IPS DF 4.7 (cell line): ENCODE measurements around the gene FN3KRP.
"Not testable (repeated sequence)": the region's sequence is repeated elsewhere in the genome, so short reads cannot be mapped to it uniquely, and the experiment has no call there.

Experiments used
- DNase-seq: peaks from one replicate; pipeline ENCODE4 v3.0.0-alpha.2; 2013; ENCODE audit warnings: low spot score; ENCODE audit errors: extremely low read depth

FN3KRP gene

DNA sequence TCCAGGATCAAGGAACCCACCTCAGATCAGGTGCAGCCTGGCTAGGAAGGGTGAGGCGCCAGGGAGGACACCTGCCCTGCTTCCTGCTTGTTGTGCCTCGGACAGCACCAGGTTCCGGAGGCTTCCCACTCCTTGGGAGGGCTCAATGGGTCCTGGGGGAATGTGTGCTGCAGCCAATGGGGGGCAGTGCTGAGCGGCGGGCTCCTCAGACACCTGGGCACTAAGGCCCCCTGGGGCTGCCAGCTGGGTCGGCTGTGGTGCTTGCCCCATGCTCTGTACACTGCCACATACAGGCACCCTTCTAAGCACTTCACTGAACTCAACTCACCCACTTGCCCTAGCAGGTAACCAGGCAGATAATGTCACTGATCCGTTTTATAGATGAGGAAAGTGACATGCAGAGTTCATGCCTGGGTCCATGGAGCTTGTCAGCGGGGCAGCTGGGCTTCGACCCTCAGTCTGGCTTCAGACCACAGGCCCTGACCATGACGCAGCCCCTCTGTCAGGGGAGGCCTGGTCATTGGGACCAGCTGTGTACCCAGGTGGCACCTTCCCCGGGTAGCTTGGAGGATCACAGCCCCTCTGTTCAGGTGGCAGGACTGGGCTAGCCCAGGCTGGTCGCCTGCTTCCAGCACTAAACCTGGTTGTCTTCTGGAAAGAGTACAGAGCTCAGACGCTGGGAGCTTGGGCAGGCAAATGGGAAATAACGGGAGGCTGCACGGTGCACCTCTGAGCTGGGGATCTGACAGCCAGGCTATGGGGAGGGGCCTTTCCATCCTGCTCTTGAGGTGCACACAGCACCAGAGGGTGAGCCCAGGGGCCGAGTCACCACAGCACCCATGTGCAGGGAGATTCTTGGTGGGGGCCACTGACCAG is 27.1 kb downstream of the FN3KRP start:
- no peak for DNase-seq

DNA sequence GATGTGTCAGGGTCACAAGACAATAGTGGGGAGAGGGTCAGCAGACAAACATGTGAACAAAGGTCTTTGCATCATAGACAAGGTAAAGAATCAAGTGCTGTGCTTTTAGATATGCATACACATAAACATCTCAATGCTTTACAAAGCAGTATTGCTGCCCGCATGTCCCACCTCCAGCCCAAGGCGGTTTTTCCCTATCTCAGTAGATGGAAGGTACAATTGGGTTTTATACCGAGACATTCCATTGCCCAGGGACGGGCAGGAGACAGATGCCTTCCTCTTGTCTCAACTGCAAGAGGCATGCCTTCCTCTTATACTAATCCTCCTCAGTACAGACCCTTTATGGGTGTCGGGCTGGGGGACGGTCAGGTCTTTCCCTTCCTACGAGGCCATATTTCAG is 28.2 kb downstream of the FN3KRP start:
- not testable (repeated sequence) for DNase-seq

DNA sequence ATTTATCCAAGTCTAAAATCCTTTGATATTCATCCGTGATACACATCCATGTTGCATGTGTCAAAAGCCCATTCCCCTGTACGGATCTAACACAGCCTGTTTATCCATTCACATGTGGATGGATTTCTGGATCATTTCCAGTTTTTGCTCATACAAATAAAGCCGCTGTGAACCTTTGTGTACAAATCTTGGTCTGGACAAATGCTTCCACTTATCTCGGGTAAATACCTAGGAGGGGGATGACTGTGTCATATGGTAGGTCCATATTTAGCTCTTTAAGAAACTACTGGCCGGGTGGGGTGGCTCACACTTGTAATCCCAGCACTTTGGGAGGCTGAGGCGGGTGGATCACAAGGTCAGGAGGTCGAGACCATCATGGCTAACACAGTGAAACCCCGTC is 29.0 kb downstream of the FN3KRP start:
- DNase-seq = no peak

DNA sequence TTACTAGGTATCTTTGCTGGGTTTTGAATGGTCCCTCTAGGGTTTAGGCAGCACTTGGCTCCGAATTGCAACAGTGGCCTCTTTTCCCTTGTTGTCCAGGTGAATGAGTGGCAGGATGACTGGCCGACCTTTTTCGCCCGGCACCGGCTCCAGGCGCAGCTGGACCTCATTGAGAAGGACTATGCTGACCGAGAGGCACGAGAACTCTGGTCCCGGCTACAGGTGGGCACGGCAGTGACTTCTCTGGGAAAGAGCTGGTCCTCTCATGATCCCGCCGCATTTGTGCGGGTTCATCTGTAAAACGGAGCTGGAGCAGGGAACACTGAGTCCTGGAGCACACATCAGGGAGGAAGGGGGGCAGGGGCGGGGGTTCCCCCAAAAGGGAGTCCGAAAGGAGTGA is 32.2 kb downstream of the FN3KRP start:
- no peak for DNase-seq

GRCh38 chr17:82750241-82750908 is 33.9 kb downstream of the FN3KRP start:
- no peak for DNase-seq

DNA sequence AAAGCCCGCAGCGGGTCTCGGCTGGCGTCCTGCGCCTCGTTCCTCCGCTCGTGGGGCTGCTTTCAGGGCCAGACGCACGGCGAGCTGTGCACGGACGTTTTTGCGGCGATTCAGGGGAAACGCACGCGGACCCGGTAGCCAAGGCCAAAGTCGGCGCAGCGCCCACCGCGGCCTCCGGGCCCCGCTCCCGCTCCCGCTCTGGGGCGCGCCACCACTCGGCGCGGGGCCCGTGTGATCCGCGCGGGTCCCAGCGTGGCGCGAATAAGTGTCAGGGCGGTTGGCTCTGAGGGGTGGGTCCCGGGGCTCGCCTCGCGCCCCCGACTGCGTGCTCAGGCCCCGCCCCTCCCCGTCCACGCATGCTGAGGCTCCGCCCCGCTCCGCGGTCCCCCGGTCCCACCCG is 34.7 kb downstream of the FN3KRP start:
- DNase-seq = no peak

DNA sequence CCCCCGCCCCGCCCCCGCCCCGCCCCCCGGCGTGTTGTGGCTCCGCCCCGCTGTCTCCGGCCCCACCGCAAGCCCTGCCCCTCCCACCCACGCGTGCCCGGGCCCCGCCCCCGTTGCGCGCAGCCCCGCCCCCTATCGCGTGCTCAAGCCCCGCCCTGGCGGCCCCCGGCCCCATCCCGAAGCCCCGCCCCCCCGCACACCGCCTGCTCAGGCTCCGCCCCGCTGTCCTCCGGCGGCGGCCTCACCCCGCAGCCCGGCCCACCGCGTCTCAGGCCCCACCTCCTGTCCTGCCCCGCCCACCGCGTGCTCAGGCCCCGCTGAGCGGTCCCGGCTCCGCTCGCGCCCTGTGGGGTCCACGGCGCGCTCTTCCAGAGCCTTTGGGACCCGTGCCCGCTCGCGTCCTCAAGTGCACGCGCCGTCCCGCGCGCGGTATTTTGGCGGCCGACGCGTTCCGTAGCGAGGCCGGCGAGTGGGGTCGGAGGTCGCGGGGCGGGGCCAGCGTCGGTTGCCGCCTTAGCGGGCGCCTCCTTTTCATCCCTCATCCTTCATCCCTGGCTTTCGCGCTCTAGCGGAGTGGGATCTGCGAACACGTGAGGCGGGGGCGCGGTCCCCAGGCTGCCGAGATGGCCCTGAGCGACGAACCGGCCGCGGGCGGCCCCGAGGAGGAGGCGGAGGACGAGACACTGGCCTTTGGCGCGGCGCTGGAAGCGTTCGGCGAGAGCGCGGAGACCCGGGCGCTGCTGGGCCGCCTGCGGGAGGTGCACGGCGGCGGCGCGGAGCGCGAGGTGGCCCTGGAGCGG is 35.3 kb downstream of the FN3KRP start, which contains the start of gene TBCD:
TSS of gene TBCD (plus strand) at position 495 of the 800 bp plus-strand sequence. CDS start at position 624, 129 bp downstream.
- DNase-seq = no peak

- DNase-seq = no peak
Observed at GRCh38 chr17:82752371-82753200, 36.1 kb downstream of the FN3KRP start.

- no peak for DNase-seq
Observed at GRCh38 chr17:82753201-82753464, 36.6 kb downstream of the FN3KRP start.

DNA sequence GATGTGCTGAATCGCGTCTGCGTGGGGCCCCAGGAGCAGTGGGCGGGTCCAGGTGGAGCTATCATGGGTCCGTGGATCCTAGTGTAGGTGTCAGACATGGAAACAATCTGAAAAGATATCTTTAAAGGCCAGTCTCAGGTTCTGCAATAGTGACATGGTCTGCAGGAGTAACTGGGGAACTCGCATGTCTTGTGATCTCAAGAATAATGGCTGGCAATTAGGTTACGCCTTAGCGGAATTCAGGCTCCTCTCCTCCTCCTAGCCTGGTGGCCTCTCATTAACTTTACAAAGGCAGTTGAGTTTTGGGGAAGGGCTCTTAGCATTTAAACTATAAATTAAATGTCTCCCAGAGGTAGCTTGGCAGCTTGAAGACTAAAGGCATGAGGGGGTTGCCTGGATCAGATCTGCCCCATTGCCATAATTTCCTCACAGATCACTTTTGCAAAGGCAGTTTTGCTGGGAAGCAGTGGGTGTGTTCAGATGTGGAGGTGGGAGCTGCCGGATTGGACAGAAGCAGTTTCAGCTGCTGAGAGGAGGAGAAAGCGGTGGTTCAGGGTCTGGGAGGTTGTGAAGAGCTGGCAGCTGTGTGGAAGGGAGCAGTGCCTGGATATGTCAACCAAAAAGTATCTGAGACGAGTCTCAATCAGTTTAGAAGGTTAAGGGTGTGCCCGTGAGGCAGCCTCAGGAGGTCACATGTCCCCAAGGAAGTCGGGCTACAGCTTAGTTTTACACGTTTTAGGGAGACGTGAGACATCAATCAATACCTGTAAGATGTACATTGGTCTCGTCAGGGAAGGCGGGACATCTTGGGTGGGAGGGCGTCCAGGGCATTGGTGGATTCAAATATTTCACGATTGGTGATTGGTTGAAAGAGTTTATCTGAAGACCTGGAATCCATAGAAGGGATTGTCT is 38.0 kb downstream of the FN3KRP start:
- no peak for DNase-seq

GRCh38 chr17:82756166-82756565 is 39.7 kb downstream of the FN3KRP start:
- DNase-seq = no peak

DNA sequence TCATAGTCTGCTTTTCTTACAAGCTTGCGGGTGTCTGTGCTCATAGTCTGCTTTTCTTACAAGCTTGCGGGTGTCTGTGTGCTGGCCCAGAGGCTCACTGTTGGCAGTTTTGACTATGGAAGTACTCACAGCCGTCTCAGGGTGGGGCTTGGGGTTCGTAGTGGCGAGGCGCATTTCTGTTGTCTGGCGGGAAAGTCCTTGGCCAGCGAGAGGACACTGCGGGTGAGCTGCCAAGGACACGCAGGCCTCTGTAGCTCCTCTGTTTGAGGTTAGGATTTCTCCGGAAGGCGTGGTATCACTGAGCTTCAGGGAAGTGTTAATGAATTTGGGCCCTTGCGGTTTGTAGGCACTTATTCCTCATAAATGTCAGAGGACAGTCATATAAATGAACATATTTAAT is 48.9 kb downstream of the FN3KRP start:
- no peak for DNase-seq

DNA sequence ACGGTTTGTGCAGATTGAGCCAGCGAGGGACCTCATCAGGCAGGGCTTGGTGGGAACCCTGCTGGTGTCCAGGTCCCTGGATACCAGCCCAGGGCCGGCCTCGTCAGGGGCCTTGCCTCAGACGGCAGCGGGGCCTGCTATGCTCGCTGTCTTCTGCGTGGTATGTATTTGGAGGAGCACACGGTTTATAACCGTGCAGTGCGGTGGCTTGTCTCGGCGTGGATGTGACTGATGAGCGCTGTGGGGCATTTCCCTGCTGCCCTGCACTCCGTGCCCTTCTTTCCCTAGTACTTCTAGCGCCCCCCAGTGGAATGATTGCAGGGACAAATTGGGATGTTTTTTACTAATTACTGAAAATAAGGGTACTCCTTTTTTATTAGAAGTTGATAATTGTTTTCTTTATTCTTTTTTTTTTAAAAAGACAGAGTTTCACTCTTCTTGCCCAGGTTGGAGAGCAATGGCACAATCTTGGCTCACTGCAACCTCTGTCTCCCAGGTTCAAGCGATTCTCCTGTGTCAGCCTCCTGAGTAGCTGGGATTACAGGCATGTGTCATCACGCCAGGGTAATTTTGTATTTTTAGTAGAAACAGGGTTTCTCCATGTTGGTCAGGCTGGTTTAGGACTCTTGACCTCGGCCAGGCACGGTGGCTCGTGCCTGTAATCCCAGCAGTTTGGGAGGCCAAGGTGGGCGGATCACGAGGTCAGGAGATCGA is 50.7 kb downstream of the FN3KRP start:
- DNase-seq = no peak

- no peak for DNase-seq
Observed at GRCh38 chr17:82769041-82769440, 52.5 kb downstream of the FN3KRP start.

DNA sequence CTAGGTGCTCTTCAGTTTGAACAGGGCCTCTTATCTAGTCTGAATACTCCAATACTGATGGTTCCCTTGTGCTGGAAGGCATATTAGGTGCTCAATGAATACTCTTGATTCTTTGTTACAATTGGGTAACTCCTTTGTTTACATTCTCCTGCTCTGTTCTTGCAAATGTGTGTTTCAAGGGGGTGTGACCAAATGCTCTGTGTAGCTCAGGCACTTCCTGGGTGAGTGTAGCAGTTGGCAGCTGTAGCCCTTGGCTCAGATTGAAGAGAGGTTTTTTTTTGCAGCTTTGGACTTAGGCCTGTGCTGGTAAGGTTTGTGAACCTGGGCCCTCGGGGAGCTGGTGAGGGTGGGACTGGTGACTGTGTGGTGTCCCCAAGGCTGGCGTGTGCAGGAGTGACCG is 55.5 kb downstream of the FN3KRP start:
- no peak for DNase-seq

- DNase-seq = not testable (repeated sequence)
Observed at GRCh38 chr17:82774456-82774855, 58.0 kb downstream of the FN3KRP start.

DNA sequence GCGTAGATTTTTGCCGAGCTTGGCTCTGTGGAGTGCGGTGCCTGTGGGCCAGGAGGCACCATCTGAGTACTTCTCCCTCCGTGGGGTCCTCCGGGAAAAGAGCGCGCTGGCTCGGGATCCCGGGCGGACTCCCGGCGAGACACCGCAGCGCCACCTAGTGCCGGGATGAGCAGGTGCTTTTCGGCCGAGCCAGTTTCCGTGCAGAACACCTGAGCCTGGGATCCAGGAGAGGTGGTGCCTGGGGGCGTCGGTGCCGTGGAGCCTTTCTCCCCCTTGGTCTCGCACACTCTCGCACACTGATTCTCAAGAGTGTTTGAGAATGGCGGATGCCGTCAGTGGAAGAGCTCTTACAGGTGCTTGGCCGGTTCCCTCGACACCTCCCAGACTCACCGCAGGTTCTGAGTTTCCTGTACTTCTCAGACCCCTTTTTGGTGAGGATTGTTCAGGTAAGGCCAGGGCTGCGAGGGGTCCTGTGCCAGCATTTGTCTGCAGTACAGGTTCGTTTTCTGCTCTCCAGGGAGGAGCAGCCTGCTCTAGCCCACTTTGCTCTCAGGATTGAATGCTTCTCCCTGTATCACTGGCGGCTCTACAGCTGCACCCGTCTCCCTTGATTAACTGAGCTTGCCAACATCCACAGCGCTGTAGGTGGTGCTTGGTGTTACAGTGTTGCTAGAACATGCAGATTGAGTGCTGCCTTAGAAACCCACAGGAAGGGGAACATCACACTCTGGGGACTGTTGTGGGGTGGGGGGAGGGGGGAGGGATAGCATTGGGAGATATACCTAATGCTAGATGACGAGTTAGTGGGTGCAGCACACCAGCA is 58.7 kb downstream of the FN3KRP start:
- DNase-seq = no peak

DNA sequence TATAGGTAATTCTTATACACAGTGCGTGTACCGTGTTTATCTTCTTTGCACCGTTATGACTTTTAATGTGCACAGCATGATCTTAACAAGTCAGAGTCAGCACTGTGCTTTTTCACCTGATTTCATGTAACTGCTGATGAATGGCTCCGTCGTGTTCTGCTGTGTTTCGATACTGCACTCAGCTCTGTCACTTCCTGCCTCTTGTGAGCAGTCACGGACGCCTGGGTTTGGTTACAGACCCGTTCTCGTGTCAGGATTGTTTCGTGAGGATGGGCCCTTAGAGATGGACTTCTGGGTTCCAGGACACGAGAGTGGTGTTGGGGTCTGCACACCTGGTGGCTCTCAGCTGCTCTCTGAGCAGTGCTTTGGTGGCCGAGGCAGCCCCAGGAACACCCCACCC is 59.9 kb downstream of the FN3KRP start:
- DNase-seq = no peak
